Neutrophil (primary cell): Measurements from ENCODE around the gene PHF20.

ENCODE experiments used
- H3K27ac ChIP-seq: fragments of 200-600 bp; sonication (generic); 2 replicates; pipeline ENCODE4 v1.5.1; 2016; ENCODE audit warnings: mild to moderate bottlenecking, moderate library complexity
- H3K27me3 ChIP-seq: fragments of 200-600 bp; sonication (generic); 2 replicates; pipeline ENCODE4 v1.6.0; 2016; ENCODE audit warnings: mild to moderate bottlenecking
- H3K36me3 ChIP-seq: fragments of 200-600 bp; sonication (generic); 2 replicates; pipeline ENCODE4 v1.5.1; 2017
- H3K4me1 ChIP-seq, 2 experiments: fragments of 200-600 bp in 1 of 2; sonication (generic) in 1 of 2; 1 replicate in 1 of 2; 2 replicates in 1 of 2; pipeline versions ENCODE4 v1.5.1 to v1.6.1; 2013 to 2016; ENCODE audit warnings: low read depth in 1 of 2, low read length in 1 of 2, mild to moderate bottlenecking in 1 of 2, moderate library complexity in 1 of 2; ENCODE audit not compliant: control insufficient read depth in 1 of 2, insufficient read depth in 1 of 2
- H3K4me3 ChIP-seq, 2 experiments: fragments of 200-600 bp in 1 of 2; sonication (generic) in 1 of 2; 1 replicate in 1 of 2; 2 replicates in 1 of 2; pipeline ENCODE4 v1.5.1; 2013 to 2016; ENCODE audit warnings: low read depth in 1 of 2, low read length in 1 of 2, mild to moderate bottlenecking in 1 of 2, moderate library complexity in 1 of 2
- H3K9me3 ChIP-seq: fragments of 200-600 bp; sonication (generic); 2 replicates; pipeline ENCODE4 v1.5.1; 2016
- CTCF ChIP-seq: fragments of 200-600 bp; sonication (generic); IDR thresholded peaks from 2 replicates; pipeline ENCODE4 v1.5.1; 2016; ENCODE audit warnings: antibody characterized with exemption

The PHF20 gene

DNA sequence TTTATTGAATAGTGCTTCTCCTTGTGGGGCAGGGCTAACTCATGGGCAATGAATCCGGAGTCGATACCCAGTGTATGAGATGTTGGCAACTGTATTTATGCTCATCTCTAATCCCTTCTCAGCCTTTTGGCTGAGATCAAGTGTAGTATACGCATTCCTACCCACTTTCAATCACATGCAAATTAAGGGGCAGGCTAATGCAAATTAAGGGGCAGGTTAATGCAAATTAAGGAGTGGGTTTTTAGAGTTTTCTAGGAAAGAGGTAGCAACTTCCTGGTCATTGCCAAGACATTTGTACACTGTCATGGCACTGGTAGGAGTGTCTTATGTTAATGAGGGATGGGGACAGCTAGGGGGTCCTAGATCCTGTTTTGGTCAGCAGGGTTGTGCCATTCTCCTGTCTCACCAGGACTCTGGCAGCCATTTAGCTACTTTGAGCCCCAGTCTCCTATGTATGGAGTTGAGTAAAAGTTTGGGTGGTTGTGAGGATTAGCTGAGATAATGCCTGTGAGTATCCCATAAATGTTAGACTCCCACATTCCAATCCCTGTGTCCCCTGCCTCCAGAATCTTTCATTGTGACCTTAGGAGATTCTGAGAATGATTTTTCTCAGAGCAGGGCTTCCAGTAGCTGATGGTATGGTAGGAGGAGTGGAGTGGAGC is 196.3 kb downstream of the PHF20 start, which contains the start of gene CNBD2:
Gene CNBD2 (plus strand): TSS at position 612 of the 662 bp plus-strand sequence. CDS start 173 bp downstream, outside the sequence.
- no peaks in the 10 kb centered on the region for H3K36me3 ChIP-seq
- no peak for TF ChIP-seq CTCF
- no peaks in the 10 kb centered on the region for H3K4me1 ChIP-seq
- no peaks in the 10 kb centered on the region for H3K9me3 ChIP-seq
- no peak within 1 kb of the TSS for H3K27ac ChIP-seq
- no peak within 1 kb of the TSS for H3K4me3 ChIP-seq
- H3K27me3 ChIP-seq = peaks cover 10% of the 10 kb centered on the region

- Histone ChIP-seq H3K36me3 (no peaks in the 10 kb centered on the region), H3K27ac (no peak overlapping the region), H3K4me3 (no peak overlapping the region), H3K4me1 (no peaks in the 10 kb centered on the region), H3K9me3 (no peaks in the 10 kb centered on the region), H3K27me3 (peaks cover 10% of the 10 kb centered on the region)
- TF ChIP-seq CTCF = no peak
Measured at GRCh38 chr20:35968930-35969329, 197.1 kb downstream of the PHF20 start.

GRCh38 chr20:35971981-35972380 is 200.2 kb downstream of the PHF20 start:
- no peaks in the 10 kb centered on the region for H3K36me3 ChIP-seq
- no peak overlapping the region for H3K4me3 ChIP-seq
- peaks cover 10% of the 10 kb centered on the region for H3K27me3 ChIP-seq
- no peak for TF ChIP-seq CTCF
- no peak overlapping the region for H3K27ac ChIP-seq
- no peaks in the 10 kb centered on the region for H3K9me3 ChIP-seq
- no peaks in the 10 kb centered on the region for H3K4me1 ChIP-seq

GRCh38 chr20:35972462-35972861 is 200.6 kb downstream of the PHF20 start:
- no peaks in the 10 kb centered on the region for H3K9me3 ChIP-seq
- no peak overlapping the region for H3K27ac ChIP-seq
- TF ChIP-seq CTCF = no peak
- no peak overlapping the region for H3K4me3 ChIP-seq
- H3K27me3 ChIP-seq = peaks cover 10% of the 10 kb centered on the region
- H3K36me3 ChIP-seq = no peaks in the 10 kb centered on the region
- H3K4me1 ChIP-seq = no peaks in the 10 kb centered on the region

GRCh38 chr20:35974256-35974655 is 202.4 kb downstream of the PHF20 start:
- H3K4me3 ChIP-seq = no peak overlapping the region
- TF ChIP-seq CTCF = no peak
- peaks cover 6% of the 10 kb centered on the region for H3K27me3 ChIP-seq
- no peaks in the 10 kb centered on the region for H3K36me3 ChIP-seq
- H3K4me1 ChIP-seq = no peaks in the 10 kb centered on the region
- no peaks in the 10 kb centered on the region for H3K9me3 ChIP-seq
- no peak overlapping the region for H3K27ac ChIP-seq
